Measurements from ENCODE around the gene KRT37.

- TF ChIP-seq SIN3A (IDR thresholded peaks at IDR 0.05; ENCODE audit: borderline replicate concordance, insufficient read depth, low read depth, low read length), result no peak
- TF ChIP-seq POLR2AphosphoS5 (IDR thresholded peaks at IDR 0.05; ENCODE audit: low read depth, low read length), result no peak
Measured at GRCh38 chr17:41421617-41422016, 2.8 kb downstream of the KRT37 start.
